Muscle of back (tissue), 11 donors: ENCODE results near the gene IQSEC1. TPM values are rescaled to one million over a fixed set of nuclear protein-coding genes. Genes with fewer than 3 reads are reported as not detected.

ENCODE experiments used
- DNase-seq, 3 donors: peaks; one replicate each; pipeline versions ENCODE4 v3.0.0 to v3.0.0-alpha.2; 2013
- polyA plus RNA-seq, 10 donors: library from polyadenylated mRNA; unstranded; fragments of 120-200 nt; gene quantifications; one replicate each; pipeline ENCODE4 v1.2.1, GENCODE V29; 2013; ENCODE audit not compliant: insufficient read length in 10 of 10

IQSEC1 gene
- polyA plus RNA-seq, 10 donors, result 35.2 to 45.2 (median 40.9) TPM

GRCh38 chr3:13050446-13050845 is 22.8 kb downstream of the IQSEC1 start:
- DNase-seq, result no peak

GRCh38 chr3:13049400-13049799 is 23.8 kb downstream of the IQSEC1 start:
- no peak for DNase-seq

- no peak for DNase-seq
Measured at GRCh38 chr3:13047296-13048165, 25.7 kb downstream of the IQSEC1 start.

GRCh38 chr3:13046569-13047274 is 26.5 kb downstream of the IQSEC1 start:
- no peak for DNase-seq

- DNase-seq, result peak in 1 of 3 donors; percentile 40
Measured at GRCh38 chr3:13045904-13046568, 27.2 kb downstream of the IQSEC1 start.

- DNase-seq, result no peak
Measured at GRCh38 chr3:13045241-13045903, 27.9 kb downstream of the IQSEC1 start.

- DNase-seq, result no peak
Measured at GRCh38 chr3:13044496-13045240, 28.6 kb downstream of the IQSEC1 start.

- DNase-seq, result no peak
Measured at GRCh38 chr3:13043656-13044055, 29.6 kb downstream of the IQSEC1 start.

GRCh38 chr3:13042715-13043271 is 30.4 kb downstream of the IQSEC1 start:
- no peak for DNase-seq

- peak in 1 of 3 donors; percentile 52 for DNase-seq
Measured at GRCh38 chr3:13042127-13042701, 31.0 kb downstream of the IQSEC1 start.

- no peak for DNase-seq
Measured at GRCh38 chr3:13041113-13041776, 32.0 kb downstream of the IQSEC1 start.

- DNase-seq, result no peak
Measured at GRCh38 chr3:13040361-13041074, 32.7 kb downstream of the IQSEC1 start.

GRCh38 chr3:13039213-13039896 is 33.9 kb downstream of the IQSEC1 start:
- DNase-seq, result no peak

- no peak for DNase-seq
Measured at GRCh38 chr3:13037458-13038117, 35.6 kb downstream of the IQSEC1 start.

- DNase-seq, result no peak
Measured at GRCh38 chr3:13034861-13035260, 38.4 kb downstream of the IQSEC1 start.

- no peak for DNase-seq
Measured at GRCh38 chr3:13034109-13034800, 39.0 kb downstream of the IQSEC1 start.

GRCh38 chr3:13032206-13032605 is 41.0 kb downstream of the IQSEC1 start:
- no peak for DNase-seq
